ENCODE results near the gene ABCB10.

ABCB10 gene

DNA sequence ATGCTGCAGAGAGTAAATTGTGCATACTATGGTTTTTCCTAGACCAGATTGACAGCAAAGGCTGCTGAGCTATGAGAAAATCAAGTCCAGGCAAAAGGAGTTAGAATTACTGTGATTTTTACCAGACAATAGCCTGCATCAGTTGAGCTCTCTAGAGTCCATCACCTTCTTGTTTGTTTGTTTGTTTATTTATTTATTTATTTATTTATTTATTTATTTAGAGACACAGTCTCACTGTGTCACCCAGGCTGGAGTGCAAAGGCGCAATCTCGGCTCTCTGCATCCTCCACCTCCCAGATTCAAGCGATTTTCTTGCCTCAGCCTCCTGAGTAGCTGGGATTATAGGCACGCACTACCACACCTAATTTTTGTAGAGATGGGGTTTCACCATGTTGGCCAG, 24.2 kb upstream of the ABCB10 start:
- in situ Hi-C loops (cut with MboI; ENCODE audit: low sequenced_read_pairs, unreplicated experiment), result no loop called here
- no peak for DNase-seq (ENCODE audit: low spot score)
- TF ChIP-seq, protein P1, sequence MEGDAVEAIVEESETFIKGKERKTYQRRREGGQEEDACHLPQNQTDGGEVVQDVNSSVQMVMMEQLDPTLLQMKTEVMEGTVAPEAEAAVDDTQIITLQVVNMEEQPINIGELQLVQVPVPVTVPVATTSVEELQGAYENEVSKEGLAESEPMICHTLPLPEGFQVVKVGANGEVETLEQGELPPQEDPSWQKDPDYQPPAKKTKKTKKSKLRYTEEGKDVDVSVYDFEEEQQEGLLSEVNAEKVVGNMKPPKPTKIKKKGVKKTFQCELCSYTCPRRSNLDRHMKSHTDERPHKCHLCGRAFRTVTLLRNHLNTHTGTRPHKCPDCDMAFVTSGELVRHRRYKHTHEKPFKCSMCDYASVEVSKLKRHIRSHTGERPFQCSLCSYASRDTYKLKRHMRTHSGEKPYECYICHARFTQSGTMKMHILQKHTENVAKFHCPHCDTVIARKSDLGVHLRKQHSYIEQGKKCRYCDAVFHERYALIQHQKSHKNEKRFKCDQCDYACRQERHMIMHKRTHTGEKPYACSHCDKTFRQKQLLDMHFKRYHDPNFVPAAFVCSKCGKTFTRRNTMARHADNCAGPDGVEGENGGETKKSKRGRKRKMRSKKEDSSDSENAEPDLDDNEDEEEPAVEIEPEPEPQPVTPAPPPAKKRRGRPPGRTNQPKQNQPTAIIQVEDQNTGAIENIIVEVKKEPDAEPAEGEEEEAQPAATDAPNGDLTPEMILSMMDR (IDR thresholded peaks at IDR 0.05; ENCODE audit: borderline replicate concordance, control extremely low read depth, extremely low read depth, insufficient read depth, missing control alignments), result no peak

DNA sequence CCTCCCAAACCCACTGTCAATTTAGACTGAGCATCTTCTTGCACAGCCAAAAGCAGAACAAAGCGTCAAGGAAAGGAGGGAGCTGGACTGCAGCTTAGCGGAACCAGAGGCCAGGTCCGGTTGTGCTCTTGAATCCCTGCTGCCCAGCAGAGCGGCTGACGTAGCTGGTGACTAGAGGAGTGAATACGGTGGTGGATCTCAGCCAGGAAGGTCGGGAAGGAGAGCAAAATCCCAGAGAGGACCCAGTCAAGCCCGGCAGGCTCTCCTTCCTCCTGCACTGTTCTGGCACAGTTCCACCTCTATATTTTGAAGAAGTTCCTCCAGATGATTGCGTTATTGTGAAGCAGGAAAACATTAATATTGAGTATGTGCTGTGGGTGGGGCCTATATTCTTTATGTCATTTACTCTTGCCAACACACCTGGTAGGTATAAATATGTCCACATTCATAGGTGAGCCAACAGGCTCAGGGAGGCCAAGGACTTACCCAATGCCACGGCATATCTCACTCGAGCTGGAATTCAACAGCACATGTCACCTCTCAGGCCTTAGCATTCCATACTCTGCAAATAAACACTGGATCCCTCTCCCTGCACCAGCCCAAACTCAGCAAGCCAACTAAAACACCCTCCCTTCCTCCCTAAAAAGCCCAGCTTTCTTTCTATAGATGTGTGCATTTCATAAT, 23.6 kb upstream of the ABCB10 start:
- in situ Hi-C loops (cut with MboI; ENCODE audit: low sequenced_read_pairs, unreplicated experiment), result no loop called here
- DNase-seq (ENCODE audit: low spot score), result no peak
- TF ChIP-seq, protein P1 (IDR thresholded peaks at IDR 0.05; ENCODE audit: borderline replicate concordance, control extremely low read depth, extremely low read depth, insufficient read depth, missing control alignments), result no peak

DNA sequence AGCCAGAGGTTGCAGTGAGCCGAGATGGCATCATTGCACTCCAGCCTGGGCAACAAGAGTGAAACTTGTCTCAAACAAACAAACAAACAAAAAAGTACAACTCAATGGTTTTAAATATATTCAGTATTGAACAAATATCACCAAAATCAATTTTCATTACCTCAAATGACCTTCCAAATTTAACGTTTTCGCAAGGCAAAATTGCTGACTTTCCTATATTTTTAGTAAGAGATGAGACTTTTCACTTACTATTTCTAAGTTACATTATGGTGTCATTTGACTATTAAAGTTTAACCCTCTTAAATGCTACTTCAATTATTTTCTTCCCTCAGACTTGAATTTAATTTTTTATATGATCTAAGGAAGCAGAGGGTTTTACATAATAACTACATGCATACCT, 23.0 kb upstream of the ABCB10 start:
- no peak for DNase-seq (ENCODE audit: low spot score)
- in situ Hi-C loops (cut with MboI; ENCODE audit: low sequenced_read_pairs, unreplicated experiment), result no loop called here
- TF ChIP-seq, protein P1 (IDR thresholded peaks at IDR 0.05; ENCODE audit: borderline replicate concordance, control extremely low read depth, extremely low read depth, insufficient read depth, missing control alignments), result no peak

DNA sequence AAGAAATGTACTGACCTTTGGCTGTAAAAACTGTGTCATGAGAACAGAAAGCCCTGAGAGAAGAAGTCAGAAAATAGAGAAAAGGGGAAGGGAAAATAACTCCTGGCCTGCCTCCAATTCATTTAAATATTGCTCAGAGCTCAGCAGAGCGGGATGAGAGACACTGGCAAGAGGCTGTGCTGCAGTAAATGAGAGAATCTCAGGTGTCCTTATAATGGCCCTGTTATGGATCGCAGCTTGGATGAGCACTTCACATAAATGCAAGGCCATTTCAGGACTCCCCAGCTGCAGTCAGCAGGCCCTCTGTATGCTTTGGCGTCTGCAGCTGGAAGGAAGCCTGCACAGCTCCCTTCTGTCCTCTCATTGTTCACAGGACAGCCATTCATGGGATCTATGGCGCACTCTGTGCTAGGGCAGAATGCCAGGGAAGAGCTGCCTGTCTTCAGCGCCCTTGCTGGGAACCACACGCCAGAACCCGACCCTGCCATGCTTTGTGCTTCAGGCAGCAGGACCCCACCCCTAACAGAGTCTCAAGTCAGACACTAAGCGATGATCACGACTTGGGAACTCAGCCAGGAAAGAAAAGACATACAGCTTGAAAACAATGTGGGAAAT, 20.7 kb upstream of the ABCB10 start:
- in situ Hi-C loops (cut with MboI; ENCODE audit: low sequenced_read_pairs, unreplicated experiment), result no loop called here
- TF ChIP-seq, protein P1 (IDR thresholded peaks at IDR 0.05; ENCODE audit: borderline replicate concordance, control extremely low read depth, extremely low read depth, insufficient read depth, missing control alignments), result no peak
- peak; percentile 67 for DNase-seq (ENCODE audit: low spot score)

DNA sequence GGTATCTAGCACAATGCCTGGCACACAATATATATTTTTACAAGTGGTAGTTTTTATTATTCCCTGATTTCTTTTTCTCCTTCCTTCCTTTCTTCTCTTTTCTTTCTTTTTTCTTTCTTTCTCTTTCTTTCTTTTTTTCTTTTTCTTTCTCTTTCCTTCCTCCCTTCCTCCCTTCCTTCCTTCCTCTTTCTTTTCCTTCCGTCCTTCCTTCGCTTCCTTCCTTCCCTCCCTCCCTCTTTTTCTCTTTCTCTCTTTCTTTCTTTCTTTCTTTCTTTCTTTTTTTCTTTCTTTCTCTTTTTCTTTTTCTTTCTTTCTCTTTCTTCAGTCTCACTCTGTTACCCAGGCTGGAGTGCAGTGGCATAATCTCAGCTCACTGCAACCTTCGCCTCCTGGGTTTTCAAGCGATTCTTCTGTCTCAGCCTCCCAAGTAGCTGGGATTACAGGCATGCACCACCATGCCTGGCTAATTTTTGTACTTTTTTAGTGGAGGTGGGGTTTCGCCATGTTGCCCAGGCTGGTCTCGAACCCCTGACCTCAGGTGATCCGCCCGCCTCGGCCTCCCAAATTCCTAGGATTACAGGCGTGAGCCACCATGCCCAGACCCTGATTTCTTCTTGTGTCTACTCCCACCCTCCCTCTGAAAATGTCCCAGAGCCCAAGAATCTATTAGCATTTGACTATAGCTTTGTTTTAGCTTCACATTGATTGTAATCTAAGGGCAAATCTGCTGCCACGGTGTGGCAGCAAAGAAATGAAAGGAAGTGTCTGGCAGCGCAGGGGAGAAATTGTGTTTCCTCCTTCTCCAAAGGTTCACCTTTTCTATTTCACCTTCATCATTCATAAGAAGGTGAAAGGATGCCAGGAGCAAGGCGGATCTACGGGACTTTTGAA, 19.9 kb upstream of the ABCB10 start:
- no peak for DNase-seq (ENCODE audit: low spot score)
- in situ Hi-C loops (cut with MboI; ENCODE audit: low sequenced_read_pairs, unreplicated experiment), result no loop called here
- TF ChIP-seq, protein P1 (IDR thresholded peaks at IDR 0.05; ENCODE audit: borderline replicate concordance, control extremely low read depth, extremely low read depth, insufficient read depth, missing control alignments), result no peak

DNA sequence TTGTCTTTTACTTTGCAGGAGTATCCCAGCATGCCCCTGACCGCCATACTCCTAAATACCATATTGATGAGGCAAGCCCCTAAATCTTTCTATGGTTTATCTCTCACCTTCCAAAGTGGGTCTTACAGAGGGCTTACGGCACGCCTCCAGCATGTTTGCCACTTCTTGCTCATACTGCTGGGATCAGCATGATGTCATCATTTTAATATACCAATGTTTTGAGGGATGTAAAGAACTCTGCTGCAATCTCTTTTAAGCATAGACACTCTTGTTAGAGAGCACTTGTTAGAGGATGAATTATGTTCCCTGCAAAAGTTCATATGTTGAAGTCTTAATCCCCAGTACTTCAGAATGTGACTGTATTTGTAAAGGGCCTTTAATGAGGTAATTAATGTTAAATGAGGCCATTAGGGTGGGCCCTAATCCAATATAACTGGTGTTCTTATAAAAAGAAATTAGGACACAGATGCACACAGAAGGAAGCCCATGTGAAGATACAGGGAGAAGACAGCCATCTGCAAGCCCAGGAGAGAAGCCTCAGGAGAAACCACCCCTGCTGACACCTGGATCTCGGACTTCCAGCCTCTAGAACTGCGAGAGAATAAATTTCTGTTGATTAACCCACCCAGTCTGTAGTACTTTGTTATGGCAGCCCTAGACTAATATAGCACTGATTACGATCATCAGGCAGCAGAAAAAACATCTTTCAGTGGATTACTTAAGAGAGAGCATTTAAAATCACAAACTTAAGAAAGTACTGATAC, 16.4 kb upstream of the ABCB10 start:
- in situ Hi-C loops (cut with MboI; ENCODE audit: low sequenced_read_pairs, unreplicated experiment), result no loop called here
- TF ChIP-seq, protein P1 (IDR thresholded peaks at IDR 0.05; ENCODE audit: borderline replicate concordance, control extremely low read depth, extremely low read depth, insufficient read depth, missing control alignments), result no peak
- DNase-seq (ENCODE audit: low spot score), result no peak

Measured in GM13976 (cell line).